HFFc6 (cell line): ENCODE data around the gene NAP1L5. TPM values are rescaled to one million over a fixed set of nuclear protein-coding genes. Genes with fewer than 3 reads are reported as not detected.

Experiments
- DNase-seq: peaks from one replicate; pipeline ENCODE4 v3.0.0-alpha.2; 2018
- H3K27ac Mint-ChIP-seq: 2 replicates; pipeline ENCODE4 v1.8.0; 2020; ENCODE audit warnings: mild to moderate bottlenecking, mixed read lengths
- H3K27me3 Mint-ChIP-seq: 2 replicates; pipeline ENCODE4 v1.8.0; 2021; ENCODE audit warnings: mild to moderate bottlenecking, moderate library complexity, mixed read lengths; ENCODE audit not compliant: insufficient read depth
- H3K36me3 Mint-ChIP-seq: 2 replicates; pipeline ENCODE4 v1.8.0; 2021; ENCODE audit warnings: low read depth, mixed read lengths
- H3K4me1 Mint-ChIP-seq: 2 replicates; pipeline ENCODE4 v1.8.0; 2020; ENCODE audit warnings: low read depth, mixed read lengths
- H3K4me3 Mint-ChIP-seq: 2 replicates; pipeline ENCODE4 v1.8.0; 2020; ENCODE audit warnings: mild to moderate bottlenecking, moderate library complexity, mixed read lengths
- H3K9me3 Mint-ChIP-seq: 2 replicates; pipeline ENCODE4 v1.8.0; 2020; ENCODE audit warnings: mild to moderate bottlenecking, mixed read lengths
- CTCF ChIP-seq: fragments of 200-600 bp; sonication (generic); IDR thresholded peaks from 2 replicates; pipeline ENCODE4 v1.5.0; 2021; ENCODE audit warnings: antibody characterized with exemption, mild to moderate bottlenecking
- long read RNA-seq: library from polyadenylated mRNA; unstranded; transcript quantifications from one replicate; pipeline ENCODE4 v2.0.0, GENCODE V29; 2019
- total RNA-seq, 6 experiments: library from RNA; stranded (reverse); fragmentation: NEBNext Ultra II Directional; extraction: Animal tissue kit (Norgen Biotek cat#: 25700); gene quantifications; 2 replicates in 1 of 6; 3 replicates in 5 of 6; pipeline ENCODE4 v1.2.3, GENCODE V29; 2021

NAP1L5 gene
- total RNA-seq, result 10 to 100 TPM; 14.6 to 20.0 (median 18.3) TPM
- long read RNA-seq, transcript NAP1L5-201 (1 exons, 1,915 nt), result major isoform, 12 of 12 reads
- long read RNA-seq, partial matches to known transcripts, result 0 of 12 reads
- long read RNA-seq, other reads (novel, unspliced or antisense), result 0 of 12 reads

GRCh38 chr4:88697588-88698329, at the start of gene NAP1L5:
TSS of gene NAP1L5 (minus strand) at chr4:88697829. CDS start at chr4:88697754, 75 bp downstream.
- TF ChIP-seq CTCF, result no peak
- peaks cover 16% of the 10 kb centered on the region for H3K36me3 Mint-ChIP-seq
- H3K9me3 Mint-ChIP-seq, result no peaks in the 10 kb centered on the region
- peaks cover 6% of the 10 kb centered on the region for H3K4me1 Mint-ChIP-seq
- H3K27me3 Mint-ChIP-seq, result no peaks in the 10 kb centered on the region; the same call in 1 of the 2 replicates
- peak; percentile 49 for DNase-seq
- H3K27ac Mint-ChIP-seq, result peak within 1 kb of the TSS; percentile 87
- peak within 1 kb of the TSS; percentile 84 for H3K4me3 Mint-ChIP-seq

GRCh38 chr4:88747351-88747750, 49.7 kb upstream of the NAP1L5 start:
- H3K27me3 Mint-ChIP-seq, result no peaks in the 10 kb centered on the region
- peaks cover 44% of the 10 kb centered on the region for H3K4me1 Mint-ChIP-seq
- no peak for DNase-seq
- no peak overlapping the region for H3K4me3 Mint-ChIP-seq
- H3K27ac Mint-ChIP-seq, result no peak overlapping the region
- H3K9me3 Mint-ChIP-seq, result no peaks in the 10 kb centered on the region
- peaks cover 49% of the 10 kb centered on the region for H3K36me3 Mint-ChIP-seq
- TF ChIP-seq CTCF, result no peak

- no peak for DNase-seq
- Mint-ChIP-seq H3K4me3 (no peak overlapping the region), H3K36me3 (peaks cover 49% of the 10 kb centered on the region), H3K27ac (no peak overlapping the region), H3K9me3 (no peaks in the 10 kb centered on the region), H3K4me1 (peaks cover 42% of the 10 kb centered on the region), H3K27me3 (no peaks in the 10 kb centered on the region)
- no peak for TF ChIP-seq CTCF
Measured at GRCh38 chr4:88746206-88746605, 48.6 kb upstream of the NAP1L5 start.

GRCh38 chr4:88745581-88746163, 48.0 kb upstream of the NAP1L5 start:
- DNase-seq, result no peak
- Mint-ChIP-seq H3K4me1 (peaks cover 41% of the 10 kb centered on the region), H3K9me3 (no peaks in the 10 kb centered on the region), H3K27ac (peak overlapping the region; percentile 43; the same call in 1 of the 2 replicates), H3K36me3 (peaks cover 49% of the 10 kb centered on the region), H3K27me3 (no peaks in the 10 kb centered on the region), H3K4me3 (no peak overlapping the region)
- no peak for TF ChIP-seq CTCF

- Mint-ChIP-seq H3K27ac (peak overlapping the region; percentile 80; the same call in 1 of the 2 replicates), H3K27me3 (no peaks in the 10 kb centered on the region), H3K4me1 (peaks cover 41% of the 10 kb centered on the region), H3K36me3 (peaks cover 46% of the 10 kb centered on the region), H3K9me3 (no peaks in the 10 kb centered on the region), H3K4me3 (no peak overlapping the region)
- TF ChIP-seq CTCF, result no peak
- DNase-seq, result no peak
Measured at GRCh38 chr4:88745175-88745574, 47.5 kb upstream of the NAP1L5 start.
